Activated CD8-positive, alpha-beta T cell treated with anti-CD3 and anti-CD28 coated beads for 36 hours (primary cell): ENCODE results near the gene ARHGAP26. TPM values are rescaled to one million over a fixed set of nuclear protein-coding genes. Genes with fewer than 3 reads are reported as not detected.

ENCODE experiments used
- ATAC-seq: fragments of 200-7000 bp; cut with Tn5 transposase; one replicate; pipeline ENCODE4 v1.10.0; 2021; ENCODE audit warnings: mild to moderate bottlenecking, moderate library complexity
- CTCF ChIA-PET: fragments of 350-600 bp; sonication (Branson Sonifier 250); formaldehyde crosslinking; loops from one replicate; lab custom pipeline; 2021; ENCODE audit warnings: antibody characterized with exemption; lab: Charles Lee
- POLR2A ChIA-PET: fragments of 350-600 bp; sonication (Branson Sonifier 250); formaldehyde crosslinking; loops from one replicate; lab custom pipeline; 2021; ENCODE audit warnings: antibody characterized with exemption; lab: Charles Lee
- DNase-seq: peaks from one replicate; pipeline ENCODE4 v3.0.0-alpha.2; 2020
- H3K27ac Mint-ChIP-seq: one replicate; pipeline ENCODE4 v1.8.0; 2021; ENCODE audit warnings: mild to moderate bottlenecking, mixed read lengths
- H3K27me3 Mint-ChIP-seq: one replicate; pipeline ENCODE4 v1.8.0; 2021; ENCODE audit warnings: mixed read lengths
- H3K36me3 Mint-ChIP-seq: one replicate; pipeline ENCODE4 v1.8.0; 2021; ENCODE audit warnings: low read depth, mixed read lengths
- H3K4me1 Mint-ChIP-seq: one replicate; pipeline ENCODE4 v1.8.0; 2021; ENCODE audit warnings: low read depth, mixed read lengths
- H3K4me3 Mint-ChIP-seq: one replicate; pipeline ENCODE4 v1.8.0; 2021; ENCODE audit warnings: mild to moderate bottlenecking, moderate library complexity, mixed read lengths
- H3K9me3 Mint-ChIP-seq: one replicate; pipeline ENCODE4 v1.8.0; 2021; ENCODE audit warnings: mixed read lengths
- CTCF ChIP-seq: fragments of 200-600 bp; IDR thresholded peaks from one replicate; pipeline ENCODE4 v1.8.0; 2022; ENCODE audit warnings: antibody characterized with exemption, mild to moderate bottlenecking
- intact Hi-C: fragments of 100-400 bp; cut with micrococcal nuclease; formaldehyde crosslinking; loops from one replicate; pipeline ENCODE4 v1.10.0; 2022
- total RNA-seq, 2 experiments: library from RNA; stranded (reverse); gene quantifications; one replicate each; pipeline ENCODE4 v1.2.3, GENCODE V29; 2021

The ARHGAP26 gene
- total RNA-seq, 2 experiments from 2014 or later = 12.7 to 18.0 TPM

GRCh38 chr5:142883438-142883837, 113.3 kb downstream of the ARHGAP26 start:
- intact Hi-C loops = no loop called here
- Mint-ChIP-seq H3K36me3 (no peaks in the 10 kb centered on the region), H3K27ac (no peak overlapping the region), H3K4me1 (peaks cover 6% of the 10 kb centered on the region), H3K9me3 (no peaks in the 10 kb centered on the region), H3K27me3 (no peaks in the 10 kb centered on the region), H3K4me3 (no peak overlapping the region)
- ChIA-PET CTCF (interaction anchor here (0.7 to 25.8 kb wide), 7 partner anchors 9 to 229 kb away, joined by 3 to 1012 read pairs (median 6); no protein-coding TSS in a partner anchor), POLR2A (interaction anchor here (1.2 to 1.4 kb wide), 2 partner anchors 123 to 135 kb away, joined by 3 to 5 read pairs; no protein-coding TSS in a partner anchor)
- ATAC-seq (no peak), DNase-seq (no peak)
- TF ChIP-seq CTCF = no peak

- no peak for TF ChIP-seq CTCF
- H3K27ac Mint-ChIP-seq = no peak overlapping the region
- H3K9me3 Mint-ChIP-seq = no peaks in the 10 kb centered on the region
- H3K4me1 Mint-ChIP-seq = peaks cover 6% of the 10 kb centered on the region
- intact Hi-C loops = no loop called here
- no peak for ATAC-seq
- no peak for DNase-seq
- H3K4me3 Mint-ChIP-seq = no peak overlapping the region
- CTCF ChIA-PET = interaction anchor here (0.7 to 25.8 kb wide), 6 partner anchors 10 to 229 kb away, joined by 3 to 1012 read pairs (median 16); no protein-coding TSS in a partner anchor
- POLR2A ChIA-PET = interaction anchor here (1.4 kb wide), 1 partner anchor 135 kb away, joined by 5 read pairs; no protein-coding TSS in a partner anchor
- no peaks in the 10 kb centered on the region for H3K36me3 Mint-ChIP-seq
- H3K27me3 Mint-ChIP-seq = no peaks in the 10 kb centered on the region
These were observed 113.9 kb downstream of the ARHGAP26 start for GRCh38 chr5:142884029-142884428.

GRCh38 chr5:142886211-142886610, 116.0 kb downstream of the ARHGAP26 start:
- Mint-ChIP-seq H3K27ac (no peak overlapping the region), H3K4me1 (peaks cover 8% of the 10 kb centered on the region)
- POLR2A ChIA-PET = no interaction called here

GRCh38 chr5:142886956-142887355, 116.8 kb downstream of the ARHGAP26 start:
- Mint-ChIP-seq H3K4me3 (no peak overlapping the region), H3K9me3 (no peaks in the 10 kb centered on the region), H3K36me3 (no peaks in the 10 kb centered on the region), H3K4me1 (peaks cover 8% of the 10 kb centered on the region), H3K27me3 (no peaks in the 10 kb centered on the region), H3K27ac (no peak overlapping the region)
- intact Hi-C loops = loop anchor here (5.0 kb wide), 1 partner anchor 230 kb away; no protein-coding TSS in a partner anchor
- TF ChIP-seq CTCF = no peak
- CTCF ChIA-PET = interaction anchor here (0.7 to 25.8 kb wide), 8 partner anchors 11 to 327 kb away, joined by 3 to 1012 read pairs (median 20); no protein-coding TSS in a partner anchor
- no peak for DNase-seq
- POLR2A ChIA-PET = interaction anchor here (0.8 kb wide), 1 partner anchor 174 kb away, joined by 4 read pairs; no protein-coding TSS in a partner anchor
- no peak for ATAC-seq

More at GRCh38 chr5:142886211-142886610, 116.0 kb downstream of the ARHGAP26 start:
- Mint-ChIP-seq H3K36me3 (no peaks in the 10 kb centered on the region), H3K9me3 (no peaks in the 10 kb centered on the region), H3K27me3 (no peaks in the 10 kb centered on the region), H3K4me3 (no peak overlapping the region)
- no peak for TF ChIP-seq CTCF
- ATAC-seq (no peak), DNase-seq (no peak)
- CTCF ChIA-PET = interaction anchor here (1.0 to 25.8 kb wide), 6 partner anchors 12 to 231 kb away, joined by 3 to 1012 read pairs (median 38); no protein-coding TSS in a partner anchor
- intact Hi-C loops = loop anchor here (5.0 kb wide), 1 partner anchor 229 kb away; no protein-coding TSS in a partner anchor
